ENCODE data around the gene GLI2. TPM values are rescaled to one million over a fixed set of nuclear protein-coding genes. Genes with fewer than 3 reads are reported as not detected.

GLI2 gene
- total RNA-seq, 1 experiment from 2014 or later: 1.3 TPM

GRCh38 chr2:120769076-120769786, 33.6 kb downstream of the GLI2 start:
- DNase-seq: no peak
- H3K4me3 ChIP-seq: no peak overlapping the region

GRCh38 chr2:120769787-120770120, 34.1 kb downstream of the GLI2 start:
- no peaks in the 10 kb centered on the region for H3K27me3 ChIP-seq
- no peaks in the 10 kb centered on the region for H3K36me3 ChIP-seq
- no peak overlapping the region for H3K4me3 ChIP-seq
- no peaks in the 10 kb centered on the region for H3K9me3 ChIP-seq
- no peak for DNase-seq

More at GRCh38 chr2:120769076-120769786, 33.6 kb downstream of the GLI2 start:
- no peaks in the 10 kb centered on the region for H3K27me3 ChIP-seq
- H3K36me3 ChIP-seq: no peaks in the 10 kb centered on the region
- H3K9me3 ChIP-seq: no peaks in the 10 kb centered on the region

GRCh38 chr2:120770176-120770575, 34.5 kb downstream of the GLI2 start:
- Histone ChIP-seq H3K4me3 (no peak overlapping the region), H3K27me3 (no peaks in the 10 kb centered on the region), H3K36me3 (no peaks in the 10 kb centered on the region), H3K9me3 (no peaks in the 10 kb centered on the region)
- no peak for DNase-seq

- H3K4me3 ChIP-seq: no peak overlapping the region
- no peaks in the 10 kb centered on the region for H3K27me3 ChIP-seq
- no peaks in the 10 kb centered on the region for H3K36me3 ChIP-seq
- H3K9me3 ChIP-seq: no peaks in the 10 kb centered on the region
- no peak for DNase-seq
Measured at GRCh38 chr2:120770641-120771040, 35.0 kb downstream of the GLI2 start.

GRCh38 chr2:120771111-120771780, 35.6 kb downstream of the GLI2 start:
- peak; percentile 96 for DNase-seq
- no peak overlapping the region for H3K4me3 ChIP-seq
- no peaks in the 10 kb centered on the region for H3K27me3 ChIP-seq
- H3K9me3 ChIP-seq: no peaks in the 10 kb centered on the region
- no peaks in the 10 kb centered on the region for H3K36me3 ChIP-seq

GRCh38 chr2:120771781-120772208, 36.1 kb downstream of the GLI2 start:
- no peak for DNase-seq

GRCh38 chr2:120772261-120772660, 36.6 kb downstream of the GLI2 start:
- Histone ChIP-seq H3K9me3 (no peaks in the 10 kb centered on the region), H3K4me3 (no peak overlapping the region), H3K36me3 (no peaks in the 10 kb centered on the region), H3K27me3 (no peaks in the 10 kb centered on the region)
- peak; percentile 36 for DNase-seq

More at GRCh38 chr2:120771781-120772208, 36.1 kb downstream of the GLI2 start:
- no peaks in the 10 kb centered on the region for H3K36me3 ChIP-seq
- no peaks in the 10 kb centered on the region for H3K9me3 ChIP-seq
- no peak overlapping the region for H3K4me3 ChIP-seq
- no peaks in the 10 kb centered on the region for H3K27me3 ChIP-seq

GRCh38 chr2:120773186-120773800, 37.6 kb downstream of the GLI2 start:
- H3K36me3 ChIP-seq: no peaks in the 10 kb centered on the region
- H3K4me3 ChIP-seq: no peak overlapping the region
- H3K27me3 ChIP-seq: no peaks in the 10 kb centered on the region
- no peaks in the 10 kb centered on the region for H3K9me3 ChIP-seq
- no peak for DNase-seq

- no peaks in the 10 kb centered on the region for H3K27me3 ChIP-seq
- H3K36me3 ChIP-seq: no peaks in the 10 kb centered on the region
- H3K4me3 ChIP-seq: no peak overlapping the region
- no peaks in the 10 kb centered on the region for H3K9me3 ChIP-seq
- DNase-seq: no peak
Measured at GRCh38 chr2:120774557-120775160, 39.0 kb downstream of the GLI2 start.

GRCh38 chr2:120775194-120775593, 39.5 kb downstream of the GLI2 start:
- no peak for DNase-seq
- no peak overlapping the region for H3K4me3 ChIP-seq
- H3K36me3 ChIP-seq: no peaks in the 10 kb centered on the region
- H3K9me3 ChIP-seq: no peaks in the 10 kb centered on the region
- H3K27me3 ChIP-seq: no peaks in the 10 kb centered on the region

GRCh38 chr2:120775801-120776589, 40.3 kb downstream of the GLI2 start:
- Histone ChIP-seq H3K9me3 (no peaks in the 10 kb centered on the region), H3K4me3 (no peak overlapping the region), H3K36me3 (no peaks in the 10 kb centered on the region), H3K27me3 (no peaks in the 10 kb centered on the region)
- no peak for DNase-seq

- Histone ChIP-seq H3K27me3 (no peaks in the 10 kb centered on the region), H3K36me3 (no peaks in the 10 kb centered on the region), H3K4me3 (no peak overlapping the region), H3K9me3 (no peaks in the 10 kb centered on the region)
- DNase-seq: no peak
Measured at GRCh38 chr2:120776649-120777048, 41.0 kb downstream of the GLI2 start.

GRCh38 chr2:120777170-120777751, 41.6 kb downstream of the GLI2 start:
- H3K4me3 ChIP-seq: no peak overlapping the region
- H3K36me3 ChIP-seq: no peaks in the 10 kb centered on the region
- DNase-seq: no peak
- no peaks in the 10 kb centered on the region for H3K9me3 ChIP-seq
- H3K27me3 ChIP-seq: no peaks in the 10 kb centered on the region

- no peaks in the 10 kb centered on the region for H3K36me3 ChIP-seq
- DNase-seq: no peak
- H3K9me3 ChIP-seq: no peaks in the 10 kb centered on the region
- H3K27me3 ChIP-seq: no peaks in the 10 kb centered on the region
- no peak overlapping the region for H3K4me3 ChIP-seq
Measured at GRCh38 chr2:120777787-120778186, 42.1 kb downstream of the GLI2 start.

- no peak for DNase-seq
- no peaks in the 10 kb centered on the region for H3K27me3 ChIP-seq
- no peaks in the 10 kb centered on the region for H3K36me3 ChIP-seq
- no peak overlapping the region for H3K4me3 ChIP-seq
- H3K9me3 ChIP-seq: no peaks in the 10 kb centered on the region
Measured at GRCh38 chr2:120778244-120778643, 42.6 kb downstream of the GLI2 start.

GRCh38 chr2:120779781-120780283, 44.2 kb downstream of the GLI2 start:
- Histone ChIP-seq H3K4me3 (no peak overlapping the region), H3K36me3 (no peaks in the 10 kb centered on the region), H3K27me3 (no peaks in the 10 kb centered on the region), H3K9me3 (no peaks in the 10 kb centered on the region)
- DNase-seq: peak; percentile 68
